ENCODE results near the gene HSD11B1. TPM values are rescaled to one million over a fixed set of nuclear protein-coding genes. Genes with fewer than 3 reads are reported as not detected.

The HSD11B1 gene
- total RNA-seq, 1 donor = 0.10 TPM

DNA sequence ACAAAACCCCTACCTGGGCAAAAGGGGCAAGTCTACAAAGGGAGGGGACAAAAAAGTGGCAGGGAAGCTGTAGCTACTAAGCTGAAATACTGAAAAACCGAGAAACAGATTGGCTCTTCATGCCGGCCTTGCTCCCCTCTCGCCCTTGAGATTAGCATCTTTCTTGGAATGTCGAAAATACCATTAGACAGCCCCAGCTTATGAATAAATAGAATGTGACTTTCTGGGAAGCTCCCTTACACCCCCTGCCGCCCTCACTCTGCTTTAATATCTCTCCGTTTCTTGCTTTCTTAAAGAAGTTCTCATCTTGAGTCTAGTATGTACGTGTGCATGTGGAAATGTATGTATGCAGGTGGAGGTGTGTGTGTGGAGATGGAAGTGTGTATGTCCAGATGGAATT lies 65.3 kb downstream of the HSD11B1 start:
- Histone ChIP-seq H3K4me3 (ENCODE audit: low read length) (peak overlapping the region; percentile 81), H3K27me3 (ENCODE audit: insufficient read depth, low read length) (no peaks in the 10 kb centered on the region), H3K9me3 (ENCODE audit: low read depth, low read length) (no peaks in the 10 kb centered on the region), H3K4me1 (ENCODE audit: insufficient read depth, low read length) (peaks cover 99% of the 10 kb centered on the region)

- H3K27me3 ChIP-seq (ENCODE audit: insufficient read depth, low read length) = no peaks in the 10 kb centered on the region
- H3K4me1 ChIP-seq (ENCODE audit: insufficient read depth, low read length) = peaks cover 98% of the 10 kb centered on the region
- peak overlapping the region; percentile 81 for H3K4me3 ChIP-seq (ENCODE audit: low read length)
- no peaks in the 10 kb centered on the region for H3K9me3 ChIP-seq (ENCODE audit: low read depth, low read length)
Observed at GRCh38 chr1:209770636-209771415, 66.2 kb downstream of the HSD11B1 start.

GRCh38 chr1:209772126-209772525 lies 67.5 kb downstream of the HSD11B1 start:
- Histone ChIP-seq H3K27me3 (ENCODE audit: insufficient read depth, low read length) (no peaks in the 10 kb centered on the region), H3K4me3 (ENCODE audit: low read length) (no peak overlapping the region), H3K9me3 (ENCODE audit: low read depth, low read length) (no peaks in the 10 kb centered on the region), H3K4me1 (ENCODE audit: insufficient read depth, low read length) (peaks cover 86% of the 10 kb centered on the region)

DNA sequence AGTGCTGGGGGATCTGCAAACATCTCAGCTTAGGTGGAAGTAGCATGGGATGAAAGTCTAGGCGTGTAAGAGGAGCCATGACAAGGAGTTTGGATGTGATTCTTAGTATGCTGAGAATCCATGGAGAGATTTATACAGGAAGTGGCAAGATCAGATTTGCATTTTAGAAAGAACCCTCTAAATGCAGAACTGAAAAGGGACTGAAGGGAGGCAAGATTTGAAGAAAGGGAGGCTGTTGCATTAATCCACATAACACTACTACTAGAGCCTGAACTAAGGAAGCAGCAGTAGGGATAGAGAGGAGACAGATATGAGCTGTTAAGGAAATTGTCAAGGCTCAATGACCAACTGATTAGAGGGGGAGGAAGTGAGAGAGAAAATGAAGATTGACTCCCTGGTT lies 69.9 kb downstream of the HSD11B1 start:
- no peak overlapping the region for H3K4me3 ChIP-seq (ENCODE audit: low read length)
- H3K4me1 ChIP-seq (ENCODE audit: insufficient read depth, low read length) = peaks cover 63% of the 10 kb centered on the region
- no peaks in the 10 kb centered on the region for H3K27me3 ChIP-seq (ENCODE audit: insufficient read depth, low read length)
- no peaks in the 10 kb centered on the region for H3K9me3 ChIP-seq (ENCODE audit: low read depth, low read length)

DNA sequence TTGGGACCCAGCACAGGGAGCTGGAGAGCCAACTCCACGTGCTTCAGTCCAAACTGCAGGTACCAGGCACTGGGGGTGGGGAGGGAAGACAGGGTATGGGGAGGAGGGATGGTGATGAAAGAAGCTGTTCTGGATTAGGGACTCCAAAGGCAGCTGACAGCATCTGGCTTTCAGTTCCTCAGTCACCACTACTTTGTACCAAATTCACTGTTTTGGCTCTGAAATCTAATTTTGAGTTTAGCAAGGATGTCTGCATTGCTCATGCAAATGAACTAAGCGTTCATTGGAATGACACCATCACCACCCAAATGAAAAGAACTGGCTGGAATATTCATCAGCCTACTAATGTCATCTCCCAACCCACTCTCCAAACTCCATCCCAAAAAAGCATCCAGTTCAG lies 71.0 kb downstream of the HSD11B1 start:
- peaks cover 53% of the 10 kb centered on the region for H3K4me1 ChIP-seq (ENCODE audit: insufficient read depth, low read length)
- no peak overlapping the region for H3K4me3 ChIP-seq (ENCODE audit: low read length)
- H3K27me3 ChIP-seq (ENCODE audit: insufficient read depth, low read length) = no peaks in the 10 kb centered on the region

GRCh38 chr1:209777587-209777986 lies 72.9 kb downstream of the HSD11B1 start:
- Histone ChIP-seq H3K27me3 (ENCODE audit: insufficient read depth, low read length) (no peaks in the 10 kb centered on the region), H3K9me3 (ENCODE audit: low read depth, low read length) (no peaks in the 10 kb centered on the region), H3K4me3 (ENCODE audit: low read length) (no peak overlapping the region), H3K4me1 (ENCODE audit: insufficient read depth, low read length) (peaks cover 33% of the 10 kb centered on the region)

More for the DNA sequence above, 71.0 kb downstream of the HSD11B1 start:
- no peaks in the 10 kb centered on the region for H3K9me3 ChIP-seq (ENCODE audit: low read depth, low read length)

GRCh38 chr1:209778102-209778501 lies 73.5 kb downstream of the HSD11B1 start:
- Histone ChIP-seq H3K9me3 (ENCODE audit: low read depth, low read length) (no peaks in the 10 kb centered on the region), H3K4me3 (ENCODE audit: low read length) (no peak overlapping the region), H3K27me3 (ENCODE audit: insufficient read depth, low read length) (no peaks in the 10 kb centered on the region), H3K4me1 (ENCODE audit: insufficient read depth, low read length) (peaks cover 30% of the 10 kb centered on the region)

GRCh38 chr1:209780268-209780667 lies 75.6 kb downstream of the HSD11B1 start:
- no peaks in the 10 kb centered on the region for H3K9me3 ChIP-seq (ENCODE audit: low read depth, low read length)
- peaks cover 27% of the 10 kb centered on the region for H3K4me1 ChIP-seq (ENCODE audit: insufficient read depth, low read length)
- H3K27me3 ChIP-seq (ENCODE audit: insufficient read depth, low read length) = no peaks in the 10 kb centered on the region
- no peak overlapping the region for H3K4me3 ChIP-seq (ENCODE audit: low read length)

DNA sequence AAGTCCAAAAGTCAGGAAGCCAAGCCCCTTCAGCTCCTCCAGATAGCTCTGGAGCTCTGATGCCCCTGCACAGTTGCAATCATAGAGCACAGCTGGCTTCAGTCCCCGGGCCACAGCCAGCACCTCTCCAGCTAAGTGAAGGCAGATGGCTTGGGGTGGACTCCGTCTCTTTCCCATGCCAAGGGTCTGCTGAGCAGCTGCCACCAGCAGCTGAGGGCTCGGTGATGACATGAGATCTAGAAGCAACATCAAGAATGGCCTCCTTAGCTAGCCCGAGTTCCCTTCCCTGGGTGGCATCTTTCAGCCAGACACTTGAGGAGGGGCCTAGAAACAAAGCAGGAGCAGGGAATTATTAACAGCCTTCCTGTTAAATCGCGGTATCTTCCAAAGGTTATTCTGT lies 78.7 kb downstream of the HSD11B1 start:
- Histone ChIP-seq H3K9me3 (ENCODE audit: low read depth, low read length) (no peaks in the 10 kb centered on the region), H3K4me1 (ENCODE audit: insufficient read depth, low read length) (peaks cover 20% of the 10 kb centered on the region), H3K27me3 (ENCODE audit: insufficient read depth, low read length) (no peaks in the 10 kb centered on the region), H3K4me3 (ENCODE audit: low read length) (no peak overlapping the region)

Other genes starting within 250 kb of the HSD11B1 start
- gene CAMK1G, start 121.1 kb upstream of the HSD11B1 start, total RNA-seq = 0.10 TPM
- 12.4 TPM for gene LAMB3, start 52.4 kb upstream of the HSD11B1 start, total RNA-seq
- 1,987 TPM for gene G0S2, start 29.4 kb upstream of the HSD11B1 start, total RNA-seq
- 92.5 TPM for gene TRAF3IP3, start 51.2 kb downstream of the HSD11B1 start, total RNA-seq
- gene C1orf74, start 79.7 kb downstream of the HSD11B1 start, total RNA-seq = 1.0 TPM
- 0.94 TPM for gene IRF6, start 101.3 kb downstream of the HSD11B1 start, total RNA-seq
- gene UTP25, start 123.1 kb downstream of the HSD11B1 start, total RNA-seq = 9.3 TPM
- under 0.01 TPM for gene SYT14, start 233.4 kb downstream of the HSD11B1 start, total RNA-seq

Data from mononuclear cell (primary cell).